Vagina (tissue), 2 donors: ENCODE measurements around the gene RNF135. TPM values are rescaled to one million over a fixed set of nuclear protein-coding genes. Genes with fewer than 3 reads are reported as not detected.
"Not testable (repeated sequence)": the region's sequence is repeated elsewhere in the genome, so short reads cannot be mapped to it uniquely, and the experiment has no call there.

ENCODE experiments used
- DNase-seq, 2 donors: peaks; one replicate each; pipeline ENCODE4 v3.0.0-alpha.2; 2017; ENCODE audit errors: extremely low spot score in 2 of 2
- H3K27ac ChIP-seq: fragments of 200-600 bp; sonication (generic); one replicate; pipeline ENCODE4 v1.5.1; 2019
- H3K27me3 ChIP-seq: fragments of 200-600 bp; sonication (generic); one replicate; pipeline ENCODE4 v1.5.1; 2019
- H3K36me3 ChIP-seq, 2 donors: fragments of 200-600 bp; sonication (generic); one replicate each; pipeline ENCODE4 v1.5.1; 2017 to 2019
- H3K4me1 ChIP-seq: fragments of 200-600 bp; sonication (generic); one replicate; pipeline ENCODE4 v1.5.1; 2019
- H3K4me3 ChIP-seq, 2 donors: fragments of 200-600 bp; sonication (generic); 1 replicate in 1 of 2; 2 replicates in 1 of 2; pipeline ENCODE4 v1.5.1; 2016 to 2019
- H3K9me3 ChIP-seq: fragments of 200-600 bp; sonication (generic); one replicate; pipeline ENCODE4 v1.5.1; 2019
- POLR2A ChIP-seq, 2 donors: fragments of 450-650 bp; IDR thresholded peaks; one replicate each; pipeline ENCODE4 v1.6.1; 2017; ENCODE audit warnings: antibody characterized with exemption in 2 of 2, mild to moderate bottlenecking in 2 of 2, moderate library complexity in 2 of 2
- POLR2AphosphoS5 ChIP-seq, 2 donors: sonication (generic); formaldehyde crosslinking; IDR thresholded peaks; one replicate each; pipeline ENCODE4 v1.9.0; 2017; ENCODE audit warnings: antibody characterized with exemption in 2 of 2, mild to moderate bottlenecking in 2 of 2, low read depth in 1 of 2; ENCODE audit not compliant: insufficient read depth in 1 of 2
- intact Hi-C: fragments of 100-400 bp; cut with DNase I; formaldehyde crosslinking; loops from one replicate; pipeline ENCODE4 v1.15.1; 2023
- total RNA-seq: library from RNA; depleted of rRNA; stranded (reverse); fragments of >200 nt; gene quantifications from one replicate; pipeline ENCODE4 v1.2.3, GENCODE V29; 2016
- TF ChIP-seq, protein P1 (sequence below), 3 experiments: fragments of 450-650 bp in 2 of 3; fragments of 200-600 bp in 1 of 3; sonication (generic) in 1 of 3; IDR thresholded peaks; one replicate each; pipeline ENCODE4 v1.5.1; 2017 to 2019; ENCODE audit warnings: antibody characterized with exemption in 3 of 3, mild to moderate bottlenecking in 2 of 3, moderate library complexity in 2 of 3

Gene RNF135
- total RNA-seq, 1 donor from 2014 or later: 21.1 TPM

DNA sequence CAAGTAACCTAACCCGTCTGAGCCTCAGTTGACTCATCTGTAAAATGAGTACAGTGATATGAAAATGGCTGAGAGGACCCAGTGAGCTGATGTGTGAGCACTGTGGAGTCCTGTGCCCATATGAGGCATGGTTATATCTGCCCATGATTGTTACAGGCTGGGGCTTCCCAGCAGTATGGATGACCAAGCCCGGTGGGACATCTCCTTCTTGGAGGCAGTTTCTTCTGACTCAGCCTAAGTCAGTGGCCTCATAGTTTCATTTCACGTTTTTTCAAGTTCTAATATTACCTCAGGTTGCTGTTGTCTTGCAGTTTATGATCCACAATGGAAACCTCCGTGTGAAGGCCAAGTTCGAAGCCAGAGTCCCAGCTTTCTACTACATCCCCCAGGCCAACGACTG lies 44.3 kb upstream of the RNF135 start:
- H3K4me3 ChIP-seq: no peak overlapping the region
- DNase-seq: no peak
- no peak overlapping the region for H3K27ac ChIP-seq
- intact Hi-C loops: no loop called here
- no peaks in the 10 kb centered on the region for H3K27me3 ChIP-seq
- no peaks in the 10 kb centered on the region for H3K36me3 ChIP-seq
- TF ChIP-seq POLR2A (IDR thresholded peaks at IDR 0.05) (no peak), POLR2AphosphoS5 (IDR thresholded peaks at IDR 0.05; ENCODE audit: insufficient read depth in 1 of 2, low read depth in 1 of 2) (no peak)
- TF ChIP-seq, protein P1, sequence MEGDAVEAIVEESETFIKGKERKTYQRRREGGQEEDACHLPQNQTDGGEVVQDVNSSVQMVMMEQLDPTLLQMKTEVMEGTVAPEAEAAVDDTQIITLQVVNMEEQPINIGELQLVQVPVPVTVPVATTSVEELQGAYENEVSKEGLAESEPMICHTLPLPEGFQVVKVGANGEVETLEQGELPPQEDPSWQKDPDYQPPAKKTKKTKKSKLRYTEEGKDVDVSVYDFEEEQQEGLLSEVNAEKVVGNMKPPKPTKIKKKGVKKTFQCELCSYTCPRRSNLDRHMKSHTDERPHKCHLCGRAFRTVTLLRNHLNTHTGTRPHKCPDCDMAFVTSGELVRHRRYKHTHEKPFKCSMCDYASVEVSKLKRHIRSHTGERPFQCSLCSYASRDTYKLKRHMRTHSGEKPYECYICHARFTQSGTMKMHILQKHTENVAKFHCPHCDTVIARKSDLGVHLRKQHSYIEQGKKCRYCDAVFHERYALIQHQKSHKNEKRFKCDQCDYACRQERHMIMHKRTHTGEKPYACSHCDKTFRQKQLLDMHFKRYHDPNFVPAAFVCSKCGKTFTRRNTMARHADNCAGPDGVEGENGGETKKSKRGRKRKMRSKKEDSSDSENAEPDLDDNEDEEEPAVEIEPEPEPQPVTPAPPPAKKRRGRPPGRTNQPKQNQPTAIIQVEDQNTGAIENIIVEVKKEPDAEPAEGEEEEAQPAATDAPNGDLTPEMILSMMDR (IDR thresholded peaks at IDR 0.05): no peak
- H3K9me3 ChIP-seq: no peaks in the 10 kb centered on the region
- peaks cover 11% of the 10 kb centered on the region for H3K4me1 ChIP-seq

DNA sequence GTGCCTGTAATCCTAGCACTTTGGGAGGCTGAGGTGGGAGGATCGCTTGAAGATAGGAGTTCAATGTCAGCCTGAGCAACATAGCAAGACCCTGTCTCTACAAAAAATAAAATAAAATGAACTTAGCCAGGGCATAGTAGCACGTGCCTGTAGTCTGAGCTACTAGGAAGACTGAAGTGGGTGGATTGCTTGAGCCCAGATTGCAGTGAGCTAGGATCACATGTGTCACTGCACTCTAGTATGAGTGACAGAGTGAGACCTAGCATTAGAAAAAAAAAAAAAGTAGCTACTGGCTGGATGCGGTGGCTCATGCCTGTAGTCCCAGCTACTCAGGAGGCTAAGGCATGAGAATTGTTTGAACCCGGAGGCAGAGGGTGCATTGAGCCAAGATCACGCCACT lies 43.1 kb upstream of the RNF135 start:
- intact Hi-C loops: no loop called here
- H3K36me3 ChIP-seq: no peaks in the 10 kb centered on the region
- no peak for TF ChIP-seq POLR2A (IDR thresholded peaks at IDR 0.05)
- TF ChIP-seq POLR2AphosphoS5 (IDR thresholded peaks at IDR 0.05; ENCODE audit: insufficient read depth in 1 of 2, low read depth in 1 of 2): no peak
- TF ChIP-seq, protein P1 (IDR thresholded peaks at IDR 0.05): no peak
- no peaks in the 10 kb centered on the region for H3K9me3 ChIP-seq
- H3K4me1 ChIP-seq: peaks cover 2% of the 10 kb centered on the region
- H3K4me3 ChIP-seq: no peak overlapping the region
- no peak for DNase-seq
- no peaks in the 10 kb centered on the region for H3K27me3 ChIP-seq
- no peak overlapping the region for H3K27ac ChIP-seq

DNA sequence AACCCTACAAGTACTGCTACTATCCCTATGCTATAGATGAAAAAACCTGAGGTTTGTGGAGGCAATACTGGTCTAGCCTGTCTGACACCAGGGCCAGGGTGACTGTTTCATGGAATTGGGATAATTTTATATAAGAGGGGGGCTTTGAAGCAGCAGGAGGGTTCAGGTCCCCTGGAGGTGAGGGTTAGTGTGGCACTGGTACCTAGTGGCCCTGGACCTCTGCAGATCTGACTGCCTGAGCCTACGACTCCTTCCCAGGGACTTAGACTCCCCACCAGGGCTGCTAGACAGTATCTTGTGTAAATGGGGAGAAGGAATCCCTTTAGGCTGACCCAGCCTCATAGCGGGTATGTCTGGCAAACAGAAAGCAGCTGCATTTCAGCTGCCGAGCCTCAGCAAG lies 42.3 kb upstream of the RNF135 start:
- no peak overlapping the region for H3K27ac ChIP-seq
- intact Hi-C loops: no loop called here
- TF ChIP-seq, protein P1 (IDR thresholded peaks at IDR 0.05): no peak
- TF ChIP-seq POLR2A (IDR thresholded peaks at IDR 0.05) (no peak), POLR2AphosphoS5 (IDR thresholded peaks at IDR 0.05; ENCODE audit: insufficient read depth in 1 of 2, low read depth in 1 of 2) (no peak)
- H3K4me3 ChIP-seq: no peak overlapping the region
- DNase-seq: no peak
- no peaks in the 10 kb centered on the region for H3K9me3 ChIP-seq
- no peaks in the 10 kb centered on the region for H3K36me3 ChIP-seq
- no peaks in the 10 kb centered on the region for H3K27me3 ChIP-seq
- H3K4me1 ChIP-seq: no peaks in the 10 kb centered on the region

DNA sequence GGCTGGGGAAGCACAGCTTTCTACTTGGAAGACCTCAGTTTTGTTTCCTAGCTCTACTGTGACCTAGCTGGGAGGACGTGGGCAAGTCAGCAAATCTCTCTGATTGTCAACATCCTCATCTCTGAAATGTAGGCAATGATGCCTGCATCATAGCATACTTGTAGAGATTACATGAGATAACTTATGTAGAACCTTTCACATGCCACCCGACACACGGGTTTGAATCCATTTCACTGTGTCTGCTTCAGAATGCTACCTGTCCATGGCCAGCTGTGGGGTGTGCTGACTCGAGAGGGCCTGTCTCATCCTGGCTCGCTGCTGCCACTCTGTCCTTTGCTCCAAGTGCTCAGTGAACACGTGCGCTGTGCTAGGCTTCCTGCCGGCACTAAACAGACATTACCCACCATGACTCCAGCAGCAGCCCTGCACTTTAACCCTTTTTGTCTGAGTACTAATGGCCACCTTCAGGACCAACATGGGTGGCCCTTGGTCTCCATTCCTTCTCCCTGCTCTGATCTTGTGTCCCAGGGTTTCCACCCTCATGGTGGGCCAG lies 41.7 kb upstream of the RNF135 start:
- Histone ChIP-seq H3K4me3 (no peak overlapping the region), H3K27me3 (no peaks in the 10 kb centered on the region), H3K36me3 (no peaks in the 10 kb centered on the region), H3K27ac (no peak overlapping the region), H3K4me1 (no peaks in the 10 kb centered on the region), H3K9me3 (no peaks in the 10 kb centered on the region)
- TF ChIP-seq POLR2A (IDR thresholded peaks at IDR 0.05) (no peak), POLR2AphosphoS5 (IDR thresholded peaks at IDR 0.05; ENCODE audit: insufficient read depth in 1 of 2, low read depth in 1 of 2) (no peak)
- TF ChIP-seq, protein P1 (IDR thresholded peaks at IDR 0.05): no peak
- intact Hi-C loops: no loop called here
- DNase-seq: no peak

DNA sequence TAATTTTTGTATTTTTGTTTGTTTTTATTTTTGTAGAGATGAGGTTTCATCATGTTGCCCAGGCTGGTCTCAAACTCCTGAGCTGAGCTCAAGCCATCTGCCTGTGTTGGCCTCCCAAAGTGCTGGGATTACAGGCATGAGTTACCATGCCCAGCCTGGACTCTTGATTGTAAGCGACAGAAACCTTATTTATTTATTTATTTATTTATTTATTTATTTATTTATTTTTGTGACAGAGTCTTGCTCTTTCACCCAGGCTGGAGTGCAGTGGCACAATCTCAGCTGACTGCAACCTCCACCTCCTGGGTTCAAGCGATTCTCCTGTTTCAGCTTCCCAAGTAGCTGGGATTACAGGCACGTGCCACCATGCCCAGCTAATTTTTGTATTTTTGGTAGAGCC lies 41.0 kb upstream of the RNF135 start:
- intact Hi-C loops, H3K27ac ChIP-seq, DNase-seq, H3K9me3 ChIP-seq, H3K27me3 ChIP-seq, H3K36me3 ChIP-seq, H3K4me3 ChIP-seq, H3K4me1 ChIP-seq: not testable (repeated sequence)
